Skeletal muscle satellite cell (primary cell): Measurements from ENCODE around the gene GNG13.

ENCODE experiments used
- H3K27me3 ChIP-seq: 2 replicates; pipeline ENCODE4 v1.7.0; 2013; ENCODE audit warnings: low read length; ENCODE audit not compliant: control insufficient read depth, insufficient read depth
- H3K36me3 ChIP-seq: 2 replicates; pipeline ENCODE4 v1.7.0; 2013; ENCODE audit warnings: mild to moderate bottlenecking, control low read depth, low read length; ENCODE audit not compliant: insufficient read depth
- H3K4me1 ChIP-seq: 2 replicates; pipeline ENCODE4 v1.7.0; 2013; ENCODE audit warnings: low read length; ENCODE audit not compliant: control insufficient read depth, insufficient read depth
- H3K4me2 ChIP-seq: 2 replicates; pipeline ENCODE4 v1.7.0; 2013; ENCODE audit warnings: mild to moderate bottlenecking, low read length
- H3K4me3 ChIP-seq: 2 replicates; pipeline ENCODE4 v1.7.0; 2013; ENCODE audit warnings: low read length
- H3K9ac ChIP-seq: 2 replicates; pipeline ENCODE4 v1.7.0; 2013; ENCODE audit warnings: mild to moderate bottlenecking, low read depth, low read length, moderate library complexity
- H3K9me3 ChIP-seq: replicated peaks from 2 replicates; pipeline ENCODE4 v1.7.0; 2013; ENCODE audit warnings: mild to moderate bottlenecking, control low read depth, low read length

Gene GNG13

GRCh38 chr16:796296-797119 lies 4.0 kb downstream of the GNG13 start:
- peaks cover 8% of the 10 kb centered on the region for H3K36me3 ChIP-seq

GRCh38 chr16:795580-796229 lies 4.8 kb downstream of the GNG13 start:
- peaks cover 10% of the 10 kb centered on the region for H3K36me3 ChIP-seq
- H3K4me1 ChIP-seq: no peaks in the 10 kb centered on the region
- no peak overlapping the region for H3K4me2 ChIP-seq
- no peak overlapping the region for H3K4me3 ChIP-seq
- no peak overlapping the region for H3K9ac ChIP-seq
- no peaks in the 10 kb centered on the region for H3K9me3 ChIP-seq
- H3K27me3 ChIP-seq: peaks cover 18% of the 10 kb centered on the region

More at GRCh38 chr16:796296-797119, 4.0 kb downstream of the GNG13 start:
- Histone ChIP-seq H3K4me2 (no peak overlapping the region), H3K27me3 (peaks cover 27% of the 10 kb centered on the region), H3K9ac (no peak overlapping the region), H3K4me1 (no peaks in the 10 kb centered on the region), H3K9me3 (no peaks in the 10 kb centered on the region), H3K4me3 (no peak overlapping the region)

- Histone ChIP-seq H3K9ac (no peak overlapping the region), H3K4me2 (no peak overlapping the region), H3K36me3 (peaks cover 10% of the 10 kb centered on the region), H3K9me3 (no peaks in the 10 kb centered on the region), H3K4me3 (no peak overlapping the region), H3K27me3 (peaks cover 11% of the 10 kb centered on the region), H3K4me1 (no peaks in the 10 kb centered on the region)
Measured at GRCh38 chr16:794853-795466, 5.6 kb downstream of the GNG13 start.

GRCh38 chr16:794091-794822 lies 6.3 kb downstream of the GNG13 start:
- Histone ChIP-seq H3K4me1 (peaks cover 2% of the 10 kb centered on the region), H3K27me3 (peaks cover 5% of the 10 kb centered on the region), H3K4me3 (no peak overlapping the region), H3K9ac (no peak overlapping the region), H3K36me3 (peaks cover 10% of the 10 kb centered on the region), H3K9me3 (no peaks in the 10 kb centered on the region), H3K4me2 (no peak overlapping the region)

GRCh38 chr16:793414-793813 lies 7.1 kb downstream of the GNG13 start:
- peaks cover 7% of the 10 kb centered on the region for H3K4me1 ChIP-seq
- H3K9me3 ChIP-seq: no peaks in the 10 kb centered on the region
- H3K4me3 ChIP-seq: no peak overlapping the region
- H3K36me3 ChIP-seq: peaks cover 10% of the 10 kb centered on the region
- H3K27me3 ChIP-seq: no peaks in the 10 kb centered on the region
- no peak overlapping the region for H3K9ac ChIP-seq
- H3K4me2 ChIP-seq: no peak overlapping the region

- no peak overlapping the region for H3K4me3 ChIP-seq
- H3K4me2 ChIP-seq: no peak overlapping the region
- peaks cover 10% of the 10 kb centered on the region for H3K36me3 ChIP-seq
Measured at GRCh38 chr16:792221-792995, 8.1 kb downstream of the GNG13 start.

GRCh38 chr16:791131-791530 lies 9.4 kb downstream of the GNG13 start:
- H3K9ac ChIP-seq: no peak overlapping the region
- peaks cover 18% of the 10 kb centered on the region for H3K36me3 ChIP-seq
- H3K9me3 ChIP-seq: no peaks in the 10 kb centered on the region
- H3K4me2 ChIP-seq: no peak overlapping the region
- H3K27me3 ChIP-seq: no peaks in the 10 kb centered on the region
- peaks cover 15% of the 10 kb centered on the region for H3K4me1 ChIP-seq
- no peak overlapping the region for H3K4me3 ChIP-seq

More at GRCh38 chr16:792221-792995, 8.1 kb downstream of the GNG13 start:
- peaks cover 10% of the 10 kb centered on the region for H3K4me1 ChIP-seq
- no peaks in the 10 kb centered on the region for H3K9me3 ChIP-seq
- H3K27me3 ChIP-seq: no peaks in the 10 kb centered on the region
- no peak overlapping the region for H3K9ac ChIP-seq

GRCh38 chr16:790086-790485 lies 10.4 kb downstream of the GNG13 start:
- H3K36me3 ChIP-seq: peaks cover 20% of the 10 kb centered on the region
- H3K4me1 ChIP-seq: peaks cover 15% of the 10 kb centered on the region
- no peak overlapping the region for H3K4me2 ChIP-seq
- no peak overlapping the region for H3K9ac ChIP-seq
- no peaks in the 10 kb centered on the region for H3K9me3 ChIP-seq
- no peaks in the 10 kb centered on the region for H3K27me3 ChIP-seq
- no peak overlapping the region for H3K4me3 ChIP-seq

GRCh38 chr16:789191-789850 lies 11.2 kb downstream of the GNG13 start:
- Histone ChIP-seq H3K27me3 (no peaks in the 10 kb centered on the region), H3K4me3 (peak overlapping the region; percentile 93), H3K9me3 (no peaks in the 10 kb centered on the region), H3K4me1 (peaks cover 15% of the 10 kb centered on the region), H3K9ac (peak overlapping the region; percentile 87), H3K36me3 (peaks cover 20% of the 10 kb centered on the region), H3K4me2 (peak overlapping the region; percentile 91)

GRCh38 chr16:788399-789126 lies 12.0 kb downstream of the GNG13 start, which contains the start of gene CHTF18:
Gene CHTF18, plus strand, starts transcription at chr16:788620. Its CDS starts 65 bp downstream, at chr16:788685.
- Histone ChIP-seq H3K27me3 (peaks cover 1% of the 10 kb centered on the region), H3K9ac (peak within 1 kb of the TSS; percentile 90), H3K4me1 (peaks cover 21% of the 10 kb centered on the region), H3K9me3 (no peaks in the 10 kb centered on the region), H3K36me3 (peaks cover 20% of the 10 kb centered on the region), H3K4me3 (peak within 1 kb of the TSS; percentile 99), H3K4me2 (peak within 1 kb of the TSS; percentile 97)
